ENCODE data around the gene CBX1. TPM values are rescaled to one million over a fixed set of nuclear protein-coding genes. Genes with fewer than 3 reads are reported as not detected.

Gene CBX1
- total and polyA plus RNA-seq, 2 of the 13 experiments (the other 11 are each of a cell fraction or from before 2014, with no cell fraction given), result 17.8 to 108 TPM

DNA sequence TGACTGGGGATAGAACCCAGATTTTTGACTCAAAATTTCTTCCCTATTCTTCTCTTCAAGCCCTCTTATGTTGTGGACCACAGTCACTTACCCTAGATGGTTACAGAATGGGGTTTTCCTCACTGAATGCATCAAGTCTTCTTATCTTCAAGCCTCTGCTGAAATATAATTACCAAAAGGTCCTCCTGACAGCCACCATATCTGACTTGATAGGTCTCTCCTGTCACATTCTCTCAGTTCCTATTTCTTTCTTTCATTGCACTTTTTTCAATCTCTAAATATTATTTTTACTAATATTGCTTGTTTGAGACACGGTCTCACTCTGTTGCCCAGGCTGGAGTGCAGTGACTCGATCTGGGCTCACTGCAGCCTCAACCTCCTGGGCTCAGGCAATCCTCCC is 62.6 kb downstream of the CBX1 start:
- H3K27me3 ChIP-seq (ENCODE audit: control insufficient read depth in 1 of 2, insufficient read depth in 2 of 2, low read length in 2 of 2), result peaks cover 2 to 40% of the 10 kb centered on the region in 2 experiments; a peak in 4 of 5 replicates
- H3K4me2 ChIP-seq (ENCODE audit: low read depth, low read length), result peak overlapping the region; percentile 96; the same call in 1 of the 2 replicates
- ATAC-seq, result no peak
- no peak overlapping the region for H3K27ac ChIP-seq (ENCODE audit: extremely low read length, insufficient read depth, low read length)
- 79% methylated on average over 2 of the region's 2 CpGs for WGBS (ENCODE audit: low lambda C conversion rate)
- in situ Hi-C loops (cut with HindIII; ENCODE audit: extremely low pct_ligation_motif_present, low pct_unique_long_range_greater_than_20kb) (no loop called here), intact Hi-C loops (cut with micrococcal nuclease; ENCODE audit: unreplicated experiment) (no loop called here)
- CTCF ChIA-PET (ENCODE audit: low intra/inter-chr PET ratio, low total read pairs), result no interaction called here
- H3K79me2 ChIP-seq (ENCODE audit: insufficient read depth, low read length), result no peaks in the 10 kb centered on the region
- no peak for DNase-seq (ENCODE audit: low spot score)
- FAIRE-seq, result no peak
- no peaks in the 10 kb centered on the region for H3K36me3 ChIP-seq (replicated peaks in 1 of 2; ENCODE audit: control insufficient read depth in 1 of 2, insufficient read depth in 2 of 2, low read length in 2 of 2)
- no peak overlapping the region for H3K4me3 ChIP-seq (replicated peaks in 1 of 3; ENCODE audit: insufficient read depth in 1 of 3, low read depth in 2 of 3, low read length in 3 of 3)
- POLR2A ChIA-PET, result interaction anchor here (1.1 kb wide), 1 partner anchor 10 kb away, joined by 3 read pairs; no protein-coding TSS in a partner anchor
- no TSS peak for BruUV-seq (replicated peaks)
- H3K9me3 ChIP-seq (ENCODE audit: low read length), result no peaks in the 10 kb centered on the region
- no peaks in the 10 kb centered on the region for H4K20me1 ChIP-seq (ENCODE audit: insufficient read depth, low read length)
- H2AFZ ChIP-seq (ENCODE audit: low read length), result no peak overlapping the region
- peaks cover 27% of the 10 kb centered on the region for H3K4me1 ChIP-seq (ENCODE audit: insufficient read depth, low read length)
- H3K9ac ChIP-seq (ENCODE audit: insufficient read depth, low read depth, low read length), result no peak overlapping the region
- TF ChIP-seq HNRNPL (IDR thresholded peaks at IDR 0.05; ENCODE audit: low read depth, low read length), result no peak
- no peak for TF ChIP-seq AKNA (CRISPR knock-in tag; IDR thresholded peaks at IDR 0.05; ENCODE audit: borderline replicate concordance)
- no peak for TF ChIP-seq DNMT1 (CRISPR knock-in tag; IDR thresholded peaks at IDR 0.05)
- TF ChIP-seq, protein P1, sequence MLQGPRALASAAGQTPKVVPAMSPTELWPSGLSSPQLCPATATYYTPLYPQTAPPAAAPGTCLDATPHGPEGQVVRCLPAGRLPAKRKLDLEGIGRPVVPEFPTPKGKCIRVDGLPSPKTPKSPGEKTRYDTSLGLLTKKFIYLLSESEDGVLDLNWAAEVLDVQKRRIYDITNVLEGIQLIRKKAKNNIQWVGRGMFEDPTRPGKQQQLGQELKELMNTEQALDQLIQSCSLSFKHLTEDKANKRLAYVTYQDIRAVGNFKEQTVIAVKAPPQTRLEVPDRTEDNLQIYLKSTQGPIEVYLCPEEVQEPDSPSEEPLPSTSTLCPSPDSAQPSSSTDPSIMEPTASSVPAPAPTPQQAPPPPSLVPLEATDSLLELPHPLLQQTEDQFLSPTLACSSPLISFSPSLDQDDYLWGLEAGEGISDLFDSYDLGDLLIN (CRISPR knock-in tag; IDR thresholded peaks at IDR 0.05; ENCODE audit: borderline replicate concordance), result no peak
- TF ChIP-seq SNAI1 (CRISPR knock-in tag; IDR thresholded peaks at IDR 0.05; ENCODE audit: borderline replicate concordance), result no peak
- no peak for TF ChIP-seq ZFP36 (IDR thresholded peaks at IDR 0.05; ENCODE audit: borderline replicate concordance, low read depth, low read length, partially characterized antibody)
- no peak for TF ChIP-seq ARNT2 (CRISPR knock-in tag; IDR thresholded peaks at IDR 0.05; ENCODE audit: low read depth)
- no peak for TF ChIP-seq ZBTB43 (CRISPR knock-in tag; conservative IDR thresholded peaks at IDR 0.05)
- TF ChIP-seq, protein P2, sequence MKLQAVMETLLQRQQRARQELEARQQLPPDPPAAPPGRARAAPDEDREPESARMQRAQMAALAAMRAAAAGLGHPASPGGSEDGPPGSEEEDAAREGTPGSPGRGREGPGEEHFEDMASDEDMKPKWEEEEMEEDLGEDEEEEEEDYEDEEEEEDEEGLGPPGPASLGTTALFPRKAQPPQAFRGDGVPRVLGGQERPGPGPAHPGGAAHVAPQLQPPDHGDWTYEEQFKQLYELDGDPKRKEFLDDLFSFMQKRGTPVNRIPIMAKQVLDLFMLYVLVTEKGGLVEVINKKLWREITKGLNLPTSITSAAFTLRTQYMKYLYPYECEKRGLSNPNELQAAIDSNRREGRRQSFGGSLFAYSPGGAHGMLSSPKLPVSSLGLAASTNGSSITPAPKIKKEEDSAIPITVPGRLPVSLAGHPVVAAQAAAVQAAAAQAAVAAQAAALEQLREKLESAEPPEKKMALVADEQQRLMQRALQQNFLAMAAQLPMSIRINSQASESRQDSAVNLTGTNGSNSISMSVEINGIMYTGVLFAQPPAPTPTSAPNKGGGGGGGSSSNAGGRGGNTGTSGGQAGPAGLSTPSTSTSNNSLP (IDR thresholded peaks at IDR 0.05; ENCODE audit: low read depth, low read length), result no peak
- no peak for TF ChIP-seq UBTF (CRISPR knock-in tag; IDR thresholded peaks at IDR 0.05)
- no peak for TF ChIP-seq ZNF644 (CRISPR knock-in tag; IDR thresholded peaks at IDR 0.05; ENCODE audit: low read depth)
- TF ChIP-seq ZNF589 (CRISPR knock-in tag; conservative IDR thresholded peaks at IDR 0.05), result no peak
- TF ChIP-seq ATAD3A (CRISPR knock-in tag; IDR thresholded peaks at IDR 0.05), result no peak
